Activated CD4-positive, alpha-beta T cell treated with anti-CD3 and anti-CD28 coated beads for 4 hours (primary cell): Measurements from ENCODE around the gene PLEKHG5.

Experiments used
- DNase-seq, 2 donors: peaks; one replicate each; pipeline ENCODE4 v3.0.0-alpha.2; 2020

PLEKHG5 gene

GRCh38 chr1:6491480-6491962 is at the start of gene PLEKHG5:
Gene PLEKHG5 (minus strand): TSS chr1:6491667. CDS start chr1:6477571, 14,096 bp downstream.
- no peak for DNase-seq

- no peak for DNase-seq
Observed at GRCh38 chr1:6538956-6539355, 47.5 kb upstream of the PLEKHG5 start.

GRCh38 chr1:6536291-6536690 is 44.8 kb upstream of the PLEKHG5 start:
- no peak for DNase-seq

- no peak for DNase-seq
Observed at GRCh38 chr1:6535214-6535613, 43.7 kb upstream of the PLEKHG5 start.

GRCh38 chr1:6534248-6534822 is 42.9 kb upstream of the PLEKHG5 start:
- no peak for DNase-seq

- no peak for DNase-seq
Observed at GRCh38 chr1:6531996-6532395, 40.5 kb upstream of the PLEKHG5 start.

GRCh38 chr1:6530504-6531160 is 39.2 kb upstream of the PLEKHG5 start:
- no peak for DNase-seq

- DNase-seq: no peak
Observed at GRCh38 chr1:6528492-6528891, 37.0 kb upstream of the PLEKHG5 start.

GRCh38 chr1:6526316-6526715 is 34.8 kb upstream of the PLEKHG5 start:
- DNase-seq: no peak

GRCh38 chr1:6523566-6523965 is 32.1 kb upstream of the PLEKHG5 start:
- DNase-seq: no peak

GRCh38 chr1:6521536-6521935 is 30.1 kb upstream of the PLEKHG5 start:
- no peak for DNase-seq

- DNase-seq: no peak
Observed at GRCh38 chr1:6519935-6520671, 28.6 kb upstream of the PLEKHG5 start.

GRCh38 chr1:6519491-6519934 is 28.0 kb upstream of the PLEKHG5 start:
- DNase-seq: no peak

- DNase-seq: no peak
Observed at GRCh38 chr1:6517435-6517851, 26.0 kb upstream of the PLEKHG5 start.

GRCh38 chr1:6515771-6516170 is 24.3 kb upstream of the PLEKHG5 start:
- no peak for DNase-seq

GRCh38 chr1:6513320-6513801 is 21.9 kb upstream of the PLEKHG5 start:
- no peak for DNase-seq

GRCh38 chr1:6512908-6513280 is 21.4 kb upstream of the PLEKHG5 start:
- no peak for DNase-seq

GRCh38 chr1:6512245-6512907 is 20.9 kb upstream of the PLEKHG5 start:
- no peak for DNase-seq

- no peak for DNase-seq
Observed at GRCh38 chr1:6511561-6512244, 20.2 kb upstream of the PLEKHG5 start.

- DNase-seq: no peak
Observed at GRCh38 chr1:6511056-6511455, 19.6 kb upstream of the PLEKHG5 start.

- no peak for DNase-seq
Observed at GRCh38 chr1:6510493-6510892, 19.0 kb upstream of the PLEKHG5 start.

- DNase-seq: no peak
Observed at GRCh38 chr1:6509919-6510291, 18.4 kb upstream of the PLEKHG5 start.
